ENCODE data around the gene KIAA1549. TPM values are rescaled to one million over a fixed set of nuclear protein-coding genes. Genes with fewer than 3 reads are reported as not detected.

Gene KIAA1549
- total RNA-seq, 4 donors from 2014 or later = 0.83 to 2.1 (median 1.5) TPM

DNA sequence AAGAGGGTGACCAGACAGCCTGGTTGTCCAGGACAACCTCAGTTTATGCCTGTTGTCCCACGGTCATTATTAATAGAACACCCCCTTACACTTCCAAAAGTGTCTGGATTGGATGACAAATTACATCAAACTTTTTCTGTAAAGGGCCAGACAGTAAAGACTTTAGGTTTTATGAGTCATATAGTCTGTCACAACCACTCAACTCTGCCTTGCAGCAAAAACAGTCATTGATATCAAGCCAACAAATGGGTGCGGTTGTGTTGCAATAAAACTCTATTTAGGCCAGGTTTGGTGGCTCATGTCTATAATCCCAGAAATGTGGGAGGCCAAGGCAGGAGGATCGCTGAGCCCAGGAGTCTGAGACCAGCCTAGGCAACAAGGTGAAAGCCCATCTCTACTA lies 116.5 kb downstream of the KIAA1549 start:
- WGBS = 46% methylated on average over 3 of the region's 3 CpGs
- H3K36me3 ChIP-seq = peaks cover 20% of the 10 kb centered on the region
- H3K27ac ChIP-seq = no peak overlapping the region
- no peaks in the 10 kb centered on the region for H3K27me3 ChIP-seq
- H3K4me3 ChIP-seq = no peak overlapping the region
- H3K9me3 ChIP-seq = no peaks in the 10 kb centered on the region
- TF ChIP-seq POLR2A (IDR thresholded peaks at IDR 0.05) (no peak), EP300 (IDR thresholded peaks at IDR 0.05) (no peak), POLR2AphosphoS5 (IDR thresholded peaks at IDR 0.05) (peak in 1 of 3 donors; percentile 28), CTCF (IDR thresholded peaks at IDR 0.05) (no peak)
- no peak for DNase-seq (ENCODE audit: low spot score in 2 of 2)
- H3K4me1 ChIP-seq = no peaks in the 10 kb centered on the region

DNA sequence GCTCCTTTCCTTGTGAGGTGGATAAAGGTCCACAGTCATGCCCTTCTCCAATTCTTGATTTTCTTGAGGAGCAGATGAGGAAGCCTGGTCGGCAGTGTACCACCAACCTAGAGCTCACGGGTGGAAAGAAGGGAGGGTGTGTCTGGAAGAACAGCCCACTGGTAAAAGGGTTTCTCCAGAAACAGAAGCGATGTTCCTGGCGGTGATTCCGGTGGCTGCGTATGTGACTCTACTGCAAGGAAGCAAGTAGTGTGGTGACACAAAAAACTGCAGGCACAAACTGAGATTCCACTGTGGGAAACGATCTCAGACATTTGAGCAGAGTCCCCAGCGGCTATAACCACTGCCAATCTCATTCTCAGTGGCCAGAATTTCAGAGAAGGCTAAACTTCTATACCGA lies 117.3 kb downstream of the KIAA1549 start:
- TF ChIP-seq CTCF (IDR thresholded peaks at IDR 0.05) (no peak), POLR2AphosphoS5 (IDR thresholded peaks at IDR 0.05) (no peak), EP300 (IDR thresholded peaks at IDR 0.05) (no peak), POLR2A (IDR thresholded peaks at IDR 0.05) (no peak)
- Histone ChIP-seq H3K9me3 (no peaks in the 10 kb centered on the region), H3K36me3 (peaks cover 14% of the 10 kb centered on the region), H3K27ac (no peak overlapping the region), H3K4me3 (no peak overlapping the region), H3K4me1 (no peaks in the 10 kb centered on the region), H3K27me3 (no peaks in the 10 kb centered on the region)
- no peak for DNase-seq (ENCODE audit: low spot score in 2 of 2)
- 97% methylated on average over 9 of the region's 9 CpGs for WGBS

DNA sequence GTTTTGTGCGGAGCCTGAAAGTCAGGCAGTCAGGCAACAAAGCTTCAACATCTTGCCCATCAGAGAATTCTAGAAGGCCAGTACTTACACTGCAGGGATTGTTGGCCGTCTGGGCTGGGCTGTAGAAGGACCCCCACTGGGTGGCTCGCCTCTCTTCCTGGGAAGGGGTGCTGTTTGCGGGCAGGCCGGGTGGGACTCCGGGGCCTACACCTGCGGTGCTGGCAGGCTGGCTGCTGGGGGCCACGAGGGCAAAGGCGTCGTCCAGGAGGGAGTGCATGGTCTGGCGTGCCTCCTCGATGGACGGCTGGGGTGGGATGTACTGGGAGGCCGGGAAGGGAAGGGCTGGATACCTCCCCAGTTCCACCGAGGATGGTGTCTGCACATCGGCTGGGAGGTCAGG lies 120.1 kb downstream of the KIAA1549 start:
- no peak overlapping the region for H3K27ac ChIP-seq
- no peaks in the 10 kb centered on the region for H3K4me1 ChIP-seq
- H3K27me3 ChIP-seq = no peaks in the 10 kb centered on the region
- DNase-seq (ENCODE audit: low spot score in 2 of 2) = no peak
- WGBS = 98% methylated on average over 16 of the region's 16 CpGs
- peaks cover 6% of the 10 kb centered on the region for H3K36me3 ChIP-seq
- TF ChIP-seq CTCF (IDR thresholded peaks at IDR 0.05) = no peak
- no peak for TF ChIP-seq EP300 (IDR thresholded peaks at IDR 0.05)
- no peak for TF ChIP-seq POLR2A (IDR thresholded peaks at IDR 0.05)
- TF ChIP-seq POLR2AphosphoS5 (IDR thresholded peaks at IDR 0.05) = no peak
- no peaks in the 10 kb centered on the region for H3K9me3 ChIP-seq
- no peak overlapping the region for H3K4me3 ChIP-seq

DNA sequence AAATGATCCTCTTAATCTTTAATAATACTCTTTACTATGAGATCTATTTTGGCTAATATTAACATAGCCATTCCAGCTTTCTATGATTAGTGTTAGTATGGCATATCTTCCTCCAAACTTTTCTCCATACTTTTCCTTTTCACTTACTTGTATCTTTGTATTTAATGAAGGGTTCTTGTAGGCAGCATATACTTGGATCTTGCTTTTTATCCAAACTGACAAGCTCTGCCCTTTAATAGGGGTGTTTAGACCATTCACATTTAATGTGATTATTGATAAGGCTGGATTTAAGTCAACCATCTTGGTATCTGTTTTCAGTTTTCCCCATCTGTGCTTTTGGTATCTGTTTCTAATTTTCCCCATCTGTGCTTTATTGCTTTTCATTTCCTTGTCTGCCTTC lies 123.5 kb downstream of the KIAA1549 start:
- TF ChIP-seq CTCF (IDR thresholded peaks at IDR 0.05) (no peak), EP300 (IDR thresholded peaks at IDR 0.05) (no peak)
- Histone ChIP-seq H3K4me1 (no peaks in the 10 kb centered on the region), H3K36me3 (peaks cover 6% of the 10 kb centered on the region), H3K27me3 (no peaks in the 10 kb centered on the region), H3K27ac (no peak overlapping the region), H3K9me3 (no peaks in the 10 kb centered on the region), H3K4me3 (no peak overlapping the region)
- no peak for DNase-seq (ENCODE audit: low spot score in 2 of 2)

DNA sequence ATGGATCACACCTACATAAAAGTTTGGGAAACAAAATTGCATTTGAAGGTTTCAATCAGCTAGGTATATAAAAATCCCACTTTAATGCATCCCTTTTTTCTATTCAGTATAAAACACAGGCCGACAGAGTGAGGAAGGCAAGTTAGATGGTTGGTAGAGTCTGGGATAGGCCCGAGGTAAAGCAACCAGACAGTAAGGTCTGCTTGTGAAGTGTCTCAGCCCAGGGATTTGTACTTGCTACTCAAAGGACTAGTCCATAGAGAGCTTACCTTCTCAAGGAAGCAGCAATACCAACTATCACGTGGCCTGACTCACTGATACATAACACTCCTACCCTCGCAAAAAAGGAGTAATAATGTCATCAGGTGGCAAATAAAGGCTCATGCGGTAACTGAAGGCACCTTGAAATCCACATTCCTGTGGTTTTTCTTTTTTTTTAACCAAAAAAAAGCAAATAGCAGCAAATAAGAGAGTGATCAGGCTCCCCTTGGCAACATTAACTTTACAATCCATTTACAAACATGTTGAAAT lies 127.0 kb downstream of the KIAA1549 start:
- Histone ChIP-seq H3K4me1 (no peaks in the 10 kb centered on the region), H3K36me3 (peaks cover 6% of the 10 kb centered on the region), H3K27ac (no peak overlapping the region), H3K9me3 (no peaks in the 10 kb centered on the region), H3K4me3 (no peak overlapping the region), H3K27me3 (no peaks in the 10 kb centered on the region)
- DNase-seq (ENCODE audit: low spot score in 2 of 2) = no peak
- WGBS = 89% methylated on average over 5 of the region's 5 CpGs
- no peak for TF ChIP-seq POLR2A (IDR thresholded peaks at IDR 0.05)

- no peaks in the 10 kb centered on the region for H3K4me1 ChIP-seq
- no peaks in the 10 kb centered on the region for H3K9me3 ChIP-seq
- DNase-seq (ENCODE audit: low spot score in 2 of 2) = no peak
- no peak overlapping the region for H3K4me3 ChIP-seq
- WGBS = 88% methylated on average over 3 of the region's 3 CpGs
- H3K27ac ChIP-seq = no peak overlapping the region
- TF ChIP-seq CTCF (IDR thresholded peaks at IDR 0.05) (no peak), EP300 (IDR thresholded peaks at IDR 0.05) (no peak), POLR2AphosphoS5 (IDR thresholded peaks at IDR 0.05) (no peak), POLR2A (IDR thresholded peaks at IDR 0.05) (no peak)
- no peaks in the 10 kb centered on the region for H3K27me3 ChIP-seq
- peaks cover 6% of the 10 kb centered on the region for H3K36me3 ChIP-seq
Measured at GRCh38 chr7:138853448-138853847, 127.7 kb downstream of the KIAA1549 start.

Measured in suprapubic skin (tissue), 4 donors.